Hematopoietic multipotent progenitor cell (in vitro differentiated cells): ENCODE results near the gene BHLHA15. TPM values are rescaled to one million over a fixed set of nuclear protein-coding genes. Genes with fewer than 3 reads are reported as not detected.

Experiments
- DNase-seq, 3 donors: peaks; one replicate each; pipeline ENCODE4 v3.0.0-alpha.2; 2011 to 2015; ENCODE audit warnings: low read depth in 2 of 3, low spot score in 2 of 3
- total RNA-seq: library from RNA; depleted of rRNA; stranded (reverse); fragments of >200 nt; gene quantifications from one replicate; pipeline ENCODE4 v1.2.3, GENCODE V29; 2012

Gene BHLHA15
- 0.27 TPM for total RNA-seq

GRCh38 chr7:98211221-98211675 is at the start of gene BHLHA15:
BHLHA15 (plus strand) TSS chr7:98211439; CDS start chr7:98212310, 871 bp downstream.
- no peak for DNase-seq

GRCh38 chr7:98162758-98163157 is 48.5 kb upstream of the BHLHA15 start:
- no peak for DNase-seq

- no peak for DNase-seq
Observed at GRCh38 chr7:98163269-98163668, 48.0 kb upstream of the BHLHA15 start.

GRCh38 chr7:98163704-98164494 is 47.3 kb upstream of the BHLHA15 start:
- no peak for DNase-seq

GRCh38 chr7:98165827-98166667 is 45.2 kb upstream of the BHLHA15 start:
- peak in 2 of 3 donors; percentile 35 to 67 for DNase-seq

GRCh38 chr7:98166668-98166970 is 44.6 kb upstream of the BHLHA15 start:
- DNase-seq: no peak

GRCh38 chr7:98167653-98168052 is 43.6 kb upstream of the BHLHA15 start:
- no peak for DNase-seq

GRCh38 chr7:98168181-98168903 is 42.9 kb upstream of the BHLHA15 start:
- peak; percentile 45 to 60 (median 57) for DNase-seq

GRCh38 chr7:98168904-98169621 is 42.2 kb upstream of the BHLHA15 start:
- DNase-seq: no peak

GRCh38 chr7:98170966-98171365 is 40.3 kb upstream of the BHLHA15 start:
- no peak for DNase-seq

- DNase-seq: no peak
Observed at GRCh38 chr7:98171449-98171848, 39.8 kb upstream of the BHLHA15 start.

GRCh38 chr7:98174334-98175259 is 36.6 kb upstream of the BHLHA15 start:
- no peak for DNase-seq

- DNase-seq: no peak
Observed at GRCh38 chr7:98175260-98175940, 35.8 kb upstream of the BHLHA15 start.

- DNase-seq: no peak
Observed at GRCh38 chr7:98177553-98177952, 33.7 kb upstream of the BHLHA15 start.

- no peak for DNase-seq
Observed at GRCh38 chr7:98178321-98178720, 32.9 kb upstream of the BHLHA15 start.

GRCh38 chr7:98178762-98179490 is 32.3 kb upstream of the BHLHA15 start:
- no peak for DNase-seq

GRCh38 chr7:98180751-98181150 is 30.5 kb upstream of the BHLHA15 start:
- no peak for DNase-seq

- no peak for DNase-seq
Observed at GRCh38 chr7:98185101-98185500, 26.1 kb upstream of the BHLHA15 start.
